Panc1 (cell line): Measurements from ENCODE around the gene TARBP2. TPM values are rescaled to one million over a fixed set of nuclear protein-coding genes. Genes with fewer than 3 reads are reported as not detected.

Source experiments
- ATAC-seq: fragments of 200-7000 bp; cut with Tn5 transposase; 2 replicates; pipeline ENCODE4 v1.9.1; 2020; ENCODE audit warnings: mild to moderate bottlenecking, moderate library complexity
- BruUV-seq: library from RNA; stranded (reverse); fragments of 400-500 nt; replicated peaks from 2 replicates; lab custom pipeline; 2021; lab: Mats Ljungman, UMichigan
- CTCF ChIA-PET: fragments of 300-600 bp; sonication (Branson Sonifier 250); formaldehyde crosslinking; loops from one replicate; lab custom pipeline; 2022; ENCODE audit warnings: antibody characterized with exemption; lab: Charles Lee
- POLR2A ChIA-PET: fragments of 300-600 bp; sonication (Branson Sonifier 250); formaldehyde crosslinking; loops from one replicate; lab custom pipeline; 2022; ENCODE audit warnings: antibody characterized with exemption; lab: Charles Lee
- DNase-seq: peaks from one replicate; pipeline ENCODE4 v3.0.0-alpha.2; 2010; ENCODE audit warnings: low read depth, low spot score
- H3K27ac ChIP-seq: 2 replicates; pipeline ENCODE4 v1.5.1; 2011; ENCODE audit warnings: mild to moderate bottlenecking, low read length, inconsistent platforms
- H3K27me3 ChIP-seq: fragments of 200-500 bp; sonication (Bioruptor generic); 2 replicates; pipeline ENCODE4 v1.6.0; 2014; ENCODE audit warnings: low read length, inconsistent platforms; ENCODE audit not compliant: control insufficient read depth, insufficient read depth
- H3K36me3 ChIP-seq: fragments of 200-500 bp; sonication (Bioruptor generic); 2 replicates; pipeline ENCODE4 v1.5.1; 2014; ENCODE audit warnings: inconsistent platforms, mild to moderate bottlenecking, low read length, moderate library complexity; ENCODE audit not compliant: control insufficient read depth, insufficient read depth
- H3K4me1 ChIP-seq: 2 replicates; pipeline ENCODE4 v1.5.1; 2011; ENCODE audit warnings: inconsistent platforms, mild to moderate bottlenecking, low read length, moderate library complexity; ENCODE audit not compliant: control insufficient read depth, insufficient read depth
- H3K4me3 ChIP-seq, 2 experiments: 2 replicates each; pipeline ENCODE4 v1.5.1; 2011 to 2012; ENCODE audit warnings: low read depth in 2 of 2, low read length in 2 of 2, mild to moderate bottlenecking in 2 of 2, inconsistent platforms in 1 of 2, moderate library complexity in 1 of 2
- H3K9me3 ChIP-seq: fragments of 200-500 bp; sonication (Bioruptor generic); 2 replicates; pipeline ENCODE4 v1.5.1; 2014; ENCODE audit warnings: low read depth, mild to moderate bottlenecking, inconsistent platforms, low read length, moderate library complexity; ENCODE audit not compliant: control insufficient read depth, insufficient read depth
- CTCF ChIP-seq: fragments of 450-650 bp; IDR thresholded peaks from 2 replicates; pipeline ENCODE4 v1.5.1; 2017; ENCODE audit warnings: mild to moderate bottlenecking
- POLR2AphosphoS5 ChIP-seq: IDR thresholded peaks from 2 replicates; pipeline ENCODE4 v1.6.1; 2012; ENCODE audit warnings: mild to moderate bottlenecking, low read depth, low read length, moderate library complexity
- REST ChIP-seq, 2 experiments: IDR thresholded peaks; 2 replicates each; pipeline ENCODE4 v1.6.1; 2011 to 2012; ENCODE audit warnings: low read depth in 2 of 2, control low read depth in 1 of 2, low read length in 1 of 2, mild to moderate bottlenecking in 1 of 2, moderate library complexity in 1 of 2; ENCODE audit not compliant: insufficient read depth in 1 of 2
- SIN3A ChIP-seq: IDR thresholded peaks from 2 replicates; pipeline ENCODE4 v1.6.1; 2012; ENCODE audit warnings: low read depth, mild to moderate bottlenecking, low read length, moderate library complexity, borderline replicate concordance; ENCODE audit not compliant: insufficient read depth
- TCF7L2 ChIP-seq: IDR thresholded peaks from 2 replicates; pipeline ENCODE4 v1.6.1; 2011; ENCODE audit warnings: mild to moderate bottlenecking, low read depth, low read length, inconsistent platforms
- in situ Hi-C: cut with HindIII; loops from 2 replicates; pipeline ENCODE4 v1.10.0; 2016; ENCODE audit warnings: low sequenced_read_pairs, low pct_unique_long_range_greater_than_20kb
- intact Hi-C: fragments of 100-400 bp; cut with micrococcal nuclease; formaldehyde crosslinking; loops from one replicate; pipeline ENCODE4 v1.10.0; 2022; ENCODE audit not compliant: unreplicated experiment
- total RNA-seq: library from RNA; stranded (reverse); gene quantifications from one replicate; pipeline ENCODE4 v1.2.1, GENCODE V29; 2021; ENCODE audit not compliant: unreplicated experiment

The TARBP2 gene
- total RNA-seq, 1 experiment from 2014 or later = 67.3 TPM

- intact Hi-C loops = no loop called here
- ATAC-seq = no peak
These were observed 42.0 kb upstream of the TARBP2 start for GRCh38 chr12:53459097-53459496.

GRCh38 chr12:53461059-53461458, 40.0 kb upstream of the TARBP2 start:
- H3K27ac ChIP-seq = no peak overlapping the region
- no peaks in the 10 kb centered on the region for H3K27me3 ChIP-seq
- intact Hi-C loops = no loop called here
- peaks cover 83% of the 10 kb centered on the region for H3K36me3 ChIP-seq
- ChIA-PET CTCF (no interaction called here), POLR2A (no interaction called here)
- in situ Hi-C loops = no loop called here
- TF ChIP-seq SIN3A (no peak), TCF7L2 (no peak), REST (IDR thresholded peaks at IDR 0.05; ENCODE audit: insufficient read depth in 1 of 2, low read depth in 2 of 2, low read length in 1 of 2) (no peak), CTCF (no peak), POLR2AphosphoS5 (no peak)
- peaks cover 6% of the 10 kb centered on the region for H3K4me1 ChIP-seq
- no peak overlapping the region for H3K4me3 ChIP-seq
- no peaks in the 10 kb centered on the region for H3K9me3 ChIP-seq
- no TSS peak for BruUV-seq
- DNase-seq (no peak), ATAC-seq (no peak)

More at GRCh38 chr12:53459097-53459496, 42.0 kb upstream of the TARBP2 start:
- H3K9me3 ChIP-seq = no peaks in the 10 kb centered on the region
- CTCF ChIA-PET = interaction anchor here (0.6 kb wide), 1 partner anchor 15 kb away, joined by 5 read pairs; no protein-coding TSS in a partner anchor
- H3K27me3 ChIP-seq = no peaks in the 10 kb centered on the region
- DNase-seq = no peak
- 0 out of 2 replicates have a peak overlapping the region, but pooled peaks have one; percentile 7 for H3K27ac ChIP-seq
- peaks cover 83% of the 10 kb centered on the region for H3K36me3 ChIP-seq
- no TSS peak for BruUV-seq
- POLR2A ChIA-PET = no interaction called here
- peaks cover 19% of the 10 kb centered on the region for H3K4me1 ChIP-seq
- in situ Hi-C loops = no loop called here
- H3K4me3 ChIP-seq = no peak overlapping the region
- TF ChIP-seq POLR2AphosphoS5 (peak; percentile 31; the same call in 1 of the 2 replicates), REST (IDR thresholded peaks at IDR 0.05; ENCODE audit: insufficient read depth in 1 of 2, low read depth in 2 of 2, low read length in 1 of 2) (no peak), CTCF (no peak), TCF7L2 (no peak), SIN3A (no peak)
